H1 (cell line): ENCODE data around the gene YWHAE. TPM values are rescaled to one million over a fixed set of nuclear protein-coding genes. Genes with fewer than 3 reads are reported as not detected.

Source experiments
- CBX5 ChIP-seq: fragments of 300-800, 300-1000 bp; sonication (generic); IDR thresholded peaks from 2 replicates; pipeline ENCODE4 v1.7.1; 2016; ENCODE audit warnings: antibody characterized with exemption, low read length, low read depth
- EP300 ChIP-seq, 2 experiments: IDR thresholded peaks; 1 replicate in 1 of 2; 2 replicates in 1 of 2; pipeline ENCODE4 v1.6.1; 2011 to 2012; ENCODE audit warnings: low read depth in 2 of 2, low read length in 2 of 2, mild to moderate bottlenecking in 2 of 2, borderline replicate concordance in 1 of 2, inconsistent platforms in 1 of 2, moderate library complexity in 1 of 2
- TAF7 ChIP-seq: optimal IDR thresholded peaks from 2 replicates; pipeline ENCODE3; 2011; ENCODE audit warnings: low read depth, mild to moderate bottlenecking, inconsistent platforms, low read length, moderate library complexity, borderline replicate concordance
- polyA plus RNA-seq, 7 experiments: library from polyadenylated mRNA; depleted of rRNA in 3 of 7; stranded (reverse) in 5 of 7; unstranded in 2 of 7; fragments of >200 nt in 5 of 7; fragments of 200-250 nt in 2 of 7; gene quantifications; 1 replicate in 5 of 7; 2 replicates in 1 of 7; 4 replicates in 1 of 7; pipeline versions ENCODE4 v1.2.1 to v1.2.3, GENCODE V29; 2011 to 2013; ENCODE audit warnings: missing spikeins in 2 of 7, mixed read lengths in 2 of 7
- total RNA-seq: library from RNA; stranded (reverse); fragmentation: NEBNext Ultra II Directional; extraction: Animal tissue kit (Norgen Biotek cat#: 25700); gene quantifications from 2 replicates; pipeline ENCODE4 v1.2.1, GENCODE V29; 2021
- TF ChIP-seq, protein P1 (sequence below), 3 experiments: IDR thresholded peaks; 1 replicate in 2 of 3; 2 replicates in 1 of 3; pipeline versions ENCODE4 v1.5.1 to v1.6.1; 2011; ENCODE audit warnings: low read length in 3 of 3, mild to moderate bottlenecking in 3 of 3, inconsistent platforms in 2 of 3, low read depth in 1 of 3, moderate library complexity in 1 of 3; ENCODE audit not compliant: insufficient read depth in 1 of 3; ENCODE audit errors: control extremely low read depth in 1 of 3

The YWHAE gene
- total and polyA plus RNA-seq, 2 of the 8 experiments (the other 6 are each of a cell fraction or from before 2014, with no cell fraction given) = 559 to 1,186 TPM

DNA sequence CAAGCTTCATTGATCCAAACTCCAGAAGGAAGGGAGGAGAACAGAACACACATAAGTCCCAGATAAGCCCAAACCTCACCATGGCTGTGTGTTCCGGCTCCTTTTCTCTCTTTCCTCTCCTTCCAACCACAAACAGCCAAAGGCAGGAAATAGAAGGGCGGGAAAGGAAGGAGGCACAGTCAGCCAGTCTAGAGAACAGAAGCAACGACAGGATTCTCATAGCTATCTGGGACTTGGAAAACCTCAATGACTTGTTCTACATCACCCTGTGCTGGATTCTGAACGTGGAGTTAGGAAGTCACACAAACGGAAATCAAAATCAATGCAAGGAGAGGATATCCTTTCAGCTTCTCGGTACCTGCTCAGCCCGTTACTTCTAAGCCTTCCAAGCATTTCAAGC is 47.0 kb upstream of the YWHAE start (continued):
- no peak for TF ChIP-seq TAF7
- TF ChIP-seq EP300 (IDR thresholded peaks at IDR 0.05; ENCODE audit: borderline replicate concordance in 1 of 2, low read depth in 2 of 2, low read length in 2 of 2) = no peak
- no peak for TF ChIP-seq CBX5
- TF ChIP-seq, protein P1, sequence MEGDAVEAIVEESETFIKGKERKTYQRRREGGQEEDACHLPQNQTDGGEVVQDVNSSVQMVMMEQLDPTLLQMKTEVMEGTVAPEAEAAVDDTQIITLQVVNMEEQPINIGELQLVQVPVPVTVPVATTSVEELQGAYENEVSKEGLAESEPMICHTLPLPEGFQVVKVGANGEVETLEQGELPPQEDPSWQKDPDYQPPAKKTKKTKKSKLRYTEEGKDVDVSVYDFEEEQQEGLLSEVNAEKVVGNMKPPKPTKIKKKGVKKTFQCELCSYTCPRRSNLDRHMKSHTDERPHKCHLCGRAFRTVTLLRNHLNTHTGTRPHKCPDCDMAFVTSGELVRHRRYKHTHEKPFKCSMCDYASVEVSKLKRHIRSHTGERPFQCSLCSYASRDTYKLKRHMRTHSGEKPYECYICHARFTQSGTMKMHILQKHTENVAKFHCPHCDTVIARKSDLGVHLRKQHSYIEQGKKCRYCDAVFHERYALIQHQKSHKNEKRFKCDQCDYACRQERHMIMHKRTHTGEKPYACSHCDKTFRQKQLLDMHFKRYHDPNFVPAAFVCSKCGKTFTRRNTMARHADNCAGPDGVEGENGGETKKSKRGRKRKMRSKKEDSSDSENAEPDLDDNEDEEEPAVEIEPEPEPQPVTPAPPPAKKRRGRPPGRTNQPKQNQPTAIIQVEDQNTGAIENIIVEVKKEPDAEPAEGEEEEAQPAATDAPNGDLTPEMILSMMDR (IDR thresholded peaks at IDR 0.05; ENCODE audit: control extremely low read depth in 1 of 3, insufficient read depth in 1 of 3, low read depth in 1 of 3, low read length in 3 of 3) = no peak
